NCI-H146 treated with DMSO at 0.1 percent for 48 hours (cell line): ENCODE measurements around the gene ATAD2B.
"Not testable (repeated sequence)": the region's sequence is repeated elsewhere in the genome, so short reads cannot be mapped to it uniquely, and the experiment has no call there.

ENCODE experiments used
- DNase-seq: peaks from one replicate; lab custom pipeline; 2025; ENCODE audit not compliant: unreplicated experiment; lab: John Stamatoyannopoulos, UW

Gene ATAD2B

GRCh38 chr2:23794234-23794633 lies 132.7 kb downstream of the ATAD2B start:
- DNase-seq = no peak

GRCh38 chr2:23793476-23793875 lies 133.4 kb downstream of the ATAD2B start:
- DNase-seq = no peak

GRCh38 chr2:23791030-23791429 lies 135.9 kb downstream of the ATAD2B start:
- DNase-seq = no peak

- no peak for DNase-seq
Measured at GRCh38 chr2:23789012-23789411, 137.9 kb downstream of the ATAD2B start.

GRCh38 chr2:23788100-23788499 lies 138.8 kb downstream of the ATAD2B start:
- DNase-seq = no peak

GRCh38 chr2:23784971-23785370 lies 142.0 kb downstream of the ATAD2B start:
- no peak for DNase-seq

GRCh38 chr2:23782646-23783045 lies 144.3 kb downstream of the ATAD2B start:
- no peak for DNase-seq

- no peak for DNase-seq
Measured at GRCh38 chr2:23782126-23782525, 144.8 kb downstream of the ATAD2B start.

- not testable (repeated sequence) for DNase-seq
Measured at GRCh38 chr2:23780465-23780864, 146.5 kb downstream of the ATAD2B start.

GRCh38 chr2:23777826-23778225 lies 149.1 kb downstream of the ATAD2B start:
- DNase-seq = no peak

- DNase-seq = no peak
Measured at GRCh38 chr2:23776021-23776420, 150.9 kb downstream of the ATAD2B start.

- no peak for DNase-seq
Measured at GRCh38 chr2:23772684-23773083, 154.2 kb downstream of the ATAD2B start.

GRCh38 chr2:23772056-23772455 lies 154.9 kb downstream of the ATAD2B start:
- DNase-seq = no peak

GRCh38 chr2:23769364-23769763 lies 157.6 kb downstream of the ATAD2B start:
- no peak for DNase-seq

GRCh38 chr2:23767876-23768621 lies 158.9 kb downstream of the ATAD2B start:
- no peak for DNase-seq

GRCh38 chr2:23762141-23762540 lies 164.8 kb downstream of the ATAD2B start:
- no peak for DNase-seq

GRCh38 chr2:23761638-23762037 lies 165.3 kb downstream of the ATAD2B start:
- no peak for DNase-seq

GRCh38 chr2:23760736-23761135 lies 166.2 kb downstream of the ATAD2B start:
- peak; percentile 4 for DNase-seq

GRCh38 chr2:23757686-23758433 lies 169.1 kb downstream of the ATAD2B start:
- no peak for DNase-seq

GRCh38 chr2:23756593-23757292 lies 170.2 kb downstream of the ATAD2B start:
- no peak for DNase-seq

- DNase-seq = no peak
Measured at GRCh38 chr2:23754970-23755369, 172.0 kb downstream of the ATAD2B start.
